ENCODE data around the gene KIF15. TPM values are rescaled to one million over a fixed set of nuclear protein-coding genes. Genes with fewer than 3 reads are reported as not detected.

KIF15 gene
- total and polyA plus RNA-seq, 10 donors, result 0.74 to 5.2 (median 3.1) TPM

DNA sequence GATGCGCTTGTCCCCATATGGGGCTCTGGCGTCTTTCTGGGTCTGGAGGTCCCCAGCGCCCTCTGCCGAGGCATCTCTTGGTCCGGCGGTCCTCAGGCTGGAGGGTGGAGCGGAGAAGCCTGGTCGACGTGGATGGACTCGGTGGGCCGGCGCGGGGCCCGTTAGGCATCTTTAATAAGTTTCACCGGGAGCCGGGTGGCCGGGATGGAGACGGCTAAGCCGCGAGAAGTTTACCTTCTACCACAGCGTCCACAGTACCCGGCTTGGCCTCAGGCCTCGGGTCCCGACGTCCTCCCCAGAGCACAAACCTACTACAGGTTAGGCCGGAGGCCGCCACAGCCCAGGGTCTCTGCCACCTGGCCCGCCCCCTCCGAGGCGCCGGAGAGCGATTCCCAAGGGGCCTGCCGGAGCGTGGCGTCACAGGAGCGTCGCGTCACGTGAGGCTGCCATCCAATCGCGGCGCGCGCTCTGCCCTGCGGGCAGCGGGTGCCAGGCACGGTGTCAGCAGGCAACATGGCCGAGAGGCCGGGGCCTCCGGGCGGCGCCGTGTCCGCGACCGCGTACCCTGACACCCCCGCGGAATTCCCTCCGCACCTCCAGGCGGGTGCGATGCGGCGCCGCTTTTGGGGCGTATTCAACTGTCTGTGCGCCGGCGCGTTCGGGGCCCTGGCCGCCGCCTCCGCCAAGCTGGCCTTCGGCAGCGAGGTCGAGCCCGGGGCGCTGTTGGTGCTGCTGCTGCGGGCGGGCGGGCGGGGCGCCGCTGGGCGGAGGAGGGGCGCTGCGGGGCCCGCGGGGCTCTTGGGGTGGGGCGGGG is 100.0 kb downstream of the KIF15 start, which contains the start of gene TMEM42:
TSS of gene TMEM42 (plus strand) at position 501 of the 814 bp plus-strand sequence. CDS start at position 514, 13 bp downstream.
- Histone ChIP-seq H3K4me1 (peaks cover 5 to 49% (median 24%) of the 10 kb centered on the region in 6 donors), H3K36me3 (peaks cover 0 to 7% (median 0%) of the 10 kb centered on the region in 6 donors), H3K27ac (peak within 1 kb of the TSS; percentile 80 to 96 (median 93)), H3K9me3 (peaks cover 0 to 17% (median 9%) of the 10 kb centered on the region in 8 donors), H3K27me3 (replicated peaks in 1 of 7) (no peaks in the 10 kb centered on the region), H3K4me3 (peak within 1 kb of the TSS; percentile 40 to 87 (median 64))
- peak; percentile 97 for DNase-seq
- 1 to 5% (median 2%) methylated on average over 25 to 91 of the region's 91 CpGs for WGBS, 5 donors
- TF ChIP-seq POLR2AphosphoS5 (IDR thresholded peaks at IDR 0.05), result peak; percentile 90 to 95 (median 92)
- TF ChIP-seq CTCF (IDR thresholded peaks at IDR 0.05 in 8 of 11, conservative IDR thresholded peaks at IDR 0.05 in 3 of 11), result peak in 2 of 11 experiments; percentile 13 to 18
- TF ChIP-seq POLR2A (IDR thresholded peaks at IDR 0.05), result peak in 2 of 3 donors; percentile 37 to 65
- intact Hi-C loops (cut with DNase I; ENCODE audit: low total_unique reads), result no loop called here

- no peak for DNase-seq
- peaks cover 0 to 7% (median 0%) of the 10 kb centered on the region in 6 donors for H3K36me3 ChIP-seq
- WGBS, 5 donors, result 1 to 2% (median 1%) methylated on average over 10 to 25 of the region's 25 CpGs
- intact Hi-C loops (cut with DNase I; ENCODE audit: low total_unique reads), result no loop called here
- TF ChIP-seq POLR2AphosphoS5 (IDR thresholded peaks at IDR 0.05) (no peak), CTCF (IDR thresholded peaks at IDR 0.05 in 8 of 11, conservative IDR thresholded peaks at IDR 0.05 in 3 of 11) (no peak), POLR2A (IDR thresholded peaks at IDR 0.05) (no peak)
- peak overlapping the region; percentile 40 to 87 (median 64) for H3K4me3 ChIP-seq
- H3K27ac ChIP-seq, result peak overlapping the region in 7 of 8 donors; percentile 80 to 96 (median 93)
- peaks cover 5 to 49% (median 24%) of the 10 kb centered on the region in 6 donors for H3K4me1 ChIP-seq
- H3K27me3 ChIP-seq (replicated peaks in 1 of 7), result no peaks in the 10 kb centered on the region
- peaks cover 0 to 11% (median 3%) of the 10 kb centered on the region in 8 donors for H3K9me3 ChIP-seq
These were observed 100.6 kb downstream of the KIF15 start for GRCh38 chr3:44862226-44862637.

DNA sequence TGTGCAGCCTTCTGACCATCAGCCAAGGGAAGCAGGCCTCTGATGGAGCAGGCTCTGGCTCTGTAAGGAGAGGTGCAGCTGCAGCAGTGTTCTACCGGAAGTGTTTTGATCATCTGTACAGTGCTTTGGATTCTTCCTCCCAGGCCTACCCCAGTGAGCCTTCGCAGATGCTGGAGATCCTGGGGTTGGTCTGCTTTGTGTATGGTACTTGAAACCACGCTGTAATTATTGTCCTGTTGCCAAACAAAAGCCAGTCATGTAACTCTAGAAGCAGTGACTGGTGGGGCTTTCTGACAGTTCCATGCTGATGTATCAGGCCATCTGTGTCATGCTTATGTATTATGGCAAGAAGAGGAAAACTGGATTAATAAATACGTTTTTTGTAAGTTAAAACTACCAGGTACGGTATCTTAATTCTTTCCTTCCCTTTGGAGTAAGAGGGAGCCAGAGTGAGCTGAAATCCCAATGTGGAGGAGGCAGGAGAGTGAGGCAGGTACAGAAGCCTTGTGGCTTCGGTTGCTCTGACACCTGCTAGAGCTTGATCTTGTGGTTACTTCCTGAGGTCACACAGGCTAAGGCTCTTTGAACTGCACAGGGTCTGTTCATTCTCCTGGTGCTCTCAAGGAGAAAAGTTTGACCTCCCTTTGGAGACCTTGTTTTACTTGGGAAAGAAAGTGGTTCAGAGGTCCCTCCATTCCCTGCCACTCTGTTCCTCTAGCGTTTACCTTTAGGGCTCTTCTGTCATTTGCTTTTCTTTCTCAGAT is 103.9 kb downstream of the KIF15 start:
- no peak for TF ChIP-seq POLR2AphosphoS5 (IDR thresholded peaks at IDR 0.05)
- no peak for TF ChIP-seq CTCF (IDR thresholded peaks at IDR 0.05 in 8 of 11, conservative IDR thresholded peaks at IDR 0.05 in 3 of 11)
- TF ChIP-seq POLR2A (IDR thresholded peaks at IDR 0.05), result no peak
- H3K4me1 ChIP-seq, result peaks cover 5 to 49% (median 24%) of the 10 kb centered on the region in 6 donors
- 77 to 92% (median 82%) methylated on average over 4 to 7 of the region's 7 CpGs for WGBS, 5 donors
- H3K4me3 ChIP-seq, result no peak overlapping the region
- no peaks in the 10 kb centered on the region for H3K27me3 ChIP-seq (replicated peaks in 1 of 7)
- H3K27ac ChIP-seq, result no peak overlapping the region
- H3K36me3 ChIP-seq, result peaks cover 0 to 7% (median 0%) of the 10 kb centered on the region in 6 donors
- intact Hi-C loops (cut with DNase I; ENCODE audit: low total_unique reads), result no loop called here
- DNase-seq, result no peak
- no peaks in the 10 kb centered on the region for H3K9me3 ChIP-seq
